Transverse colon (tissue), 4 donors: Measurements from ENCODE around the gene CFAP54.

ENCODE experiments used
- EP300 ChIP-seq: sonication (generic); formaldehyde crosslinking; IDR thresholded peaks from one replicate; pipeline ENCODE4 v1.6.1; 2017; ENCODE audit warnings: antibody characterized with exemption, low read depth
- POLR2A ChIP-seq: fragments of 450-650 bp; IDR thresholded peaks from one replicate; pipeline ENCODE4 v1.6.1; 2016; ENCODE audit warnings: antibody characterized with exemption, mild to moderate bottlenecking, moderate library complexity
- POLR2AphosphoS5 ChIP-seq, 3 donors: sonication (generic); formaldehyde crosslinking; IDR thresholded peaks; one replicate each; pipeline ENCODE4 v1.6.1; 2016; ENCODE audit warnings: antibody characterized with exemption in 3 of 3
- TF ChIP-seq, protein P1 (sequence below), 5 experiments: fragments of 200-600 bp in 3 of 5; fragments of 450-650 bp in 2 of 5; sonication (generic) in 3 of 5; IDR thresholded peaks; 1 replicate in 2 of 5; 2 replicates in 3 of 5; pipeline ENCODE4 v1.5.1; 2016 to 2017; ENCODE audit warnings: antibody characterized with exemption in 5 of 5, inconsistent platforms in 3 of 5, mild to moderate bottlenecking in 2 of 5, moderate library complexity in 1 of 5

DNA sequence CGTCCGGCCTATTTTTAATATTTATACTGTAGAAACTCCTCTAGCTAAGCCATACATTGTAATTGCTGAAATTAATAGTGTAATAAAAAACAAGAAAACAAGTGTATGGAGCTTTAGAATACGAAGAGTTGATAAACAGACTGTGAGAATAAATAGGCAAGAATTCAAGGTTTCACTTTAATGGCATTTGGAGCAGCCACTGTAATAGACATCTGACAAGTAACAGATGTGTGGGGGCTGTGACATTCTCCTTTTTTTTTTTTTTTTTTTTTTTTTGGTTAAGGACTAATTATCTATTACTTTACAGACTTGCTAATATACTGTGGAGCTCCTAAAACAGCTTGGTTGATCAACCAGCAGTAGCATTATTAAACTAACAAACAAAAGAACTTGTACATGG lies 42.1 kb upstream of the CFAP54 start:
- TF ChIP-seq, protein P1, sequence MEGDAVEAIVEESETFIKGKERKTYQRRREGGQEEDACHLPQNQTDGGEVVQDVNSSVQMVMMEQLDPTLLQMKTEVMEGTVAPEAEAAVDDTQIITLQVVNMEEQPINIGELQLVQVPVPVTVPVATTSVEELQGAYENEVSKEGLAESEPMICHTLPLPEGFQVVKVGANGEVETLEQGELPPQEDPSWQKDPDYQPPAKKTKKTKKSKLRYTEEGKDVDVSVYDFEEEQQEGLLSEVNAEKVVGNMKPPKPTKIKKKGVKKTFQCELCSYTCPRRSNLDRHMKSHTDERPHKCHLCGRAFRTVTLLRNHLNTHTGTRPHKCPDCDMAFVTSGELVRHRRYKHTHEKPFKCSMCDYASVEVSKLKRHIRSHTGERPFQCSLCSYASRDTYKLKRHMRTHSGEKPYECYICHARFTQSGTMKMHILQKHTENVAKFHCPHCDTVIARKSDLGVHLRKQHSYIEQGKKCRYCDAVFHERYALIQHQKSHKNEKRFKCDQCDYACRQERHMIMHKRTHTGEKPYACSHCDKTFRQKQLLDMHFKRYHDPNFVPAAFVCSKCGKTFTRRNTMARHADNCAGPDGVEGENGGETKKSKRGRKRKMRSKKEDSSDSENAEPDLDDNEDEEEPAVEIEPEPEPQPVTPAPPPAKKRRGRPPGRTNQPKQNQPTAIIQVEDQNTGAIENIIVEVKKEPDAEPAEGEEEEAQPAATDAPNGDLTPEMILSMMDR (IDR thresholded peaks at IDR 0.05), result no peak
- TF ChIP-seq POLR2A, result no peak
- TF ChIP-seq POLR2AphosphoS5 (IDR thresholded peaks at IDR 0.05), result no peak
- TF ChIP-seq EP300, result no peak
